ENCODE data around the gene TRIM68.

TRIM68 gene

GRCh38 chr11:4606231-4607015, 1.6 kb downstream of the TRIM68 start:
- no peak for DNase-seq

DNA sequence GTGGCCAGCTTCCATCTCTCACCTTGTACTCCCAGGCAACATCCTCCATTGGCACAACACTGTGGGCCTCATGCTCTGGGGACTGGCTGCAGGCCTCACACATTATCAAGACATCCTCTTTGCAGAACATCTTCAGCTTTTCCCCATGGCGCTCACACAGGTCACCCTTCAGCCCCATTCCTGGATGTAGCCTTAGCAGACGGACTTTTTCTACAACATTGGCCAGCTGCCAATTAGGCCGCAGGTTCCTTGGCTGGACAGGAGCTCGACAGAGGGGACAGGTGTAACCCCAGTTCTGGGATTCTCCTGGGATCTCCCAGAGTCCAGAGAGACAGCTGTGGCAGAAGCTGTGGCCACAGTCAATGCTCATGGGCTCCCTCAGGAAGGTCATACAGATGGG, 3.0 kb downstream of the TRIM68 start:
- DNase-seq, result no peak

DNA sequence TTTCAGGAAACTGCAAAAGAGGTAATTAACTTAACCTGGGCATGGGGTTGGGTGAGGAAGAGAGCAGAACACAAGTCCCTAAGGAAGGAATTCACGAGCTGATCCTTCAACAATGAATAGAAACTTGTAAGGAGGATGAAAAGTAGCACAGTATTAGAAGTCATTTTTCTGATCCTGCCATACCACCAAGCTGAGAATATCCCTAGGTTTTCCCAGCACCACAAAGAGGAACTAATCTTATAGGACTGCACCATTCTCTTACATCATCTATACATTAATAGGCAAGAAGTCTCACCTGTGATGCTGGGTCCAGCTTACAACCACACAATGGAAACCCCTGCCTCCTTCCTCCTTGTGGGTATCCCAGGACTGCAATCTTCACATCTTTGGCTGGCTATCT, 14.3 kb downstream of the TRIM68 start, which contains the start of gene OR52I1:
OR52I1 (plus strand) TSS at position 301 of the 400 bp plus-strand sequence; CDS start at position 301, 0 bp downstream.
- DNase-seq, result no peak

DNA sequence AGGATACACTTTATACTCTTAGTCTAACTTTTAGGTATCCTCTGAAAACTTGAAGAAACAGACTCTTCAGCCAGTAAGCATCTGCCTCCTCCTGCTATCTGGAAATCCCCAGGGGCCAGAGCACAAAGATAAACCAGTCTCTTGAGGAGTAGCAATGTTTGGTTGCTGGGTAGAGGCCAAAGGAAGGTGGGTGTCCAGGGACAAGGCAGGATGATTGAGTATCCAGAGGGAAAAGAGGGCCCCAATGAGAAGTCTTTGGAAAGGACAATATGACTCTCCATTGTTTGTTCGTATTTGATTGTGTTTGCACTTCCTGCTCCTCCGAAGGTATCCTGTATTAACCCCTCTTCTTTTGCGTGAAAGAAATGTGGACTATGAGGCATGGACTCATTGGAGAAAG, 19.0 kb downstream of the TRIM68 start:
- no peak for DNase-seq

- no peak for DNase-seq
Observed at GRCh38 chr11:4581443-4581842, 26.6 kb downstream of the TRIM68 start, which contains the start of gene OR52I2. TSS of gene OR52I2 (plus strand) at chr11:4581743.

GRCh38 chr11:4580124-4580523, 27.9 kb downstream of the TRIM68 start:
- no peak for DNase-seq

DNA sequence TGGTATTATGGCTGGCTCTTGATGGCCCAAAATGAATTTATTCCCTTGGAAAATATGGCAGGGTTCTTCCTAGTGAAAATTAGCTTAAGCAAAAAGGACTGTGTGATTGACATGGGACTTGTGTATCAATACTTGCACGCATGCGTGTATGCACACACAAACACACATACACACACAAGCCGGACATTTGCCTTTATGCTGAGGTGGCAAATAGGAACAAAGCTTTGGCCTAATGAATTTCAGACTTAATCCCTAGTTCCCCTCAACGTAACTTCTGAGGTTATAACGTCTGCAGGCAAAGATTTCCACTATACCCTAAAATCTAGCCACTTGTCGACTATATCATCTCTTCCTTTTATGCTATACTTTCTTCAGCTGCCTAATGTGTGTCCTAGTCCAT, 29.4 kb downstream of the TRIM68 start:
- DNase-seq, result no peak

GRCh38 chr11:4577761-4578160, 30.3 kb downstream of the TRIM68 start:
- DNase-seq, result no peak

DNA sequence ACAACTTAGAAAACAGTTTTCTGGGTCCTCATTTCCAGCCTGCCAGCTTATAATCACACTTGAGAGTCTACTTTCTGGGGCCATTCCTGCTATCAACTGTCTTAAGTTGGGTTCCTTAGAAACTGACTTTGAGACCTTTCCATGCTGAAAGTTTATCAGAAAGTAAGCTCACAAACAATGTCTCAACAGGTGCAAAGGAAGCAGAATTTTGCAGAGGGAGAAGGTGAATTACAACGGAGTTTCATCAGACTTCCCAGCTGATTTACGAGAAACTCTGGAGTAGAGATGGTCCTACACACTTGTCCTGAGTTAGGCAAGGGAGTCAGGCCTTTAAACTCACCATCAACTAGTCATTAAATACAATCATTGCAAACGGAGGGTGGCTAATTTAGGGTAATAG, 31.2 kb downstream of the TRIM68 start:
- no peak for DNase-seq

- no peak for DNase-seq
Observed at GRCh38 chr11:4569075-4569474, 39.0 kb downstream of the TRIM68 start.

GRCh38 chr11:4565371-4565770, 42.7 kb downstream of the TRIM68 start:
- DNase-seq, result no peak

DNA sequence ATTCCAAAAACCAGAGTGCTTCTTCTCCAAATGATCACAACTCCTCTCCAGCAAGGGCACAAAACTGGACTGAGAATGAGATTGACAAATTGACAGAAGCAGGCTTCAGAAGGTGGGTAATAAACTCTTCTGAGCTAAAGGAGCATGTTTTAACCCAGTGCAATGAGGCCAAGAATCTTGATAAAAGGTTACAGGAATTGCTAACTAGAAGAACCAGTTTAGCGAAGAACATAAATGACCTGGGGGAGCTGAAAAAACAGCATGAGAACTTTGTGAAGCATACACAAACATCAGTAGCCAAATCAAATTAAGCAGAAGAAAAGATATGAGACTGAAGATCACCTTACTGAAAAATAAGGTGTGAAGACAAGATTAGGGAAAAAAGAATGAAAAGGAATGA, 47.6 kb downstream of the TRIM68 start:
- DNase-seq, result no peak

DNA sequence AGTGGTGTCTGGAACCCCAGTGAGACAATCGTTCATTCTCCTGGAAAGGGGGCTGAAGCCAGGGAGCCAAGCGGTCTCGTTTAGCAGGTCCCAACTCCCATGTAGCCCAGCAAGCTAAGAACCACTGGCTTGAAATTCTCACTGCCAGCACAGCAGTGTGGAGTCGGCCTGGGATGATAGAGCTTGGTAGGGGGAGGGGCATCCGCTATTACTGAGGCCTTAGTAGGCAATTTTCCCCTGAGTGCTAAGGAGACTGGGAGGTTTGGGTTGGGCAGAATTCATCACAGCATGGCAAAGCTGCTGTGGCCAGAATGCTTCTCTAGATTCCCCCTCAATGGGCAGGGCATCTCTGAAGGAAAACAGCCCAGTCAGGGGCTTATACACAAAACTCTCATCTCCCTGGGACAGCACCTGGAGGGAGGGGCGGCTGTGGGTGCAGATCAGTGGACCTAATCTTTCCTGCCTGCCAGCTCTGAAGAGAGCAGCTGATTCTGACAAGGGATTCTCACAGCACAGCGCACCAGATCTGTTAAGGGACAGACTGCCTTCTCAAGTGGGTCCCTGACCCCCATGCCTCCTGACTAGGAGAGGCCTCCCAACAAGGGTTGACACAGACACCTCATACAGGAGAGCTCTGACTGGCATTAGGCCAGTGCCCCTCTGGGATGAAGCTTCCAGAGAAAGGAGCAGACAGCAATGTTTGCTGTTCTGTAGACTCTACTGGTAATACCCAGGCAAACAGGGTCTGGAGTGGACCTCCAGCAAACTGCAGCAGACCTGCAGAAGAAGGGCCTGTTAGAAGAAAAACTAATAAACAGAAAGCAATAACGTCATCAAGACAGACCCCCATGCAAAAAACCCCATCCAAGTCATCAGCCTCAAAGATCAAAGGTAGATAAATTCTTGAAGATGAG, 48.2 kb downstream of the TRIM68 start:
- DNase-seq, result no peak

- no peak for DNase-seq
Observed at GRCh38 chr11:4551346-4551979, 56.6 kb downstream of the TRIM68 start.
